ENCODE data around the gene IFNB1. TPM values are rescaled to one million over a fixed set of nuclear protein-coding genes. Genes with fewer than 3 reads are reported as not detected.

Gene IFNB1
- total RNA-seq, 2 experiments from 2014 or later = not detected

- ChIA-PET POLR2A (interaction anchor here (0.8 kb wide), 1 partner anchor 22 kb away, joined by 3 read pairs; no protein-coding TSS in a partner anchor), CTCF (no interaction called here)
- intact Hi-C loops (cut with DNase I, micrococcal nuclease) = no loop called here
These were observed 20.8 kb downstream of the IFNB1 start for GRCh38 chr9:21056931-21057330.

GRCh38 chr9:21053851-21054250, 23.9 kb downstream of the IFNB1 start:
- H3K9me3 ChIP-seq (ENCODE audit: control insufficient read depth in 1 of 2, insufficient read depth in 1 of 2, low read length in 2 of 2) = no peaks in the 10 kb centered on the region
- H3K27me3 ChIP-seq (ENCODE audit: control insufficient read depth in 1 of 2, insufficient read depth in 2 of 2, low read length in 2 of 2) = no peaks in the 10 kb centered on the region
- DNase-seq (no peak), ATAC-seq (ENCODE audit: poor library complexity) (no peak)
- Mint-ChIP-seq H3K27ac (no peak overlapping the region), H3K9me3 (no peaks in the 10 kb centered on the region), H3K36me3 (ENCODE audit: low read depth) (no peaks in the 10 kb centered on the region), H3K27me3 (no peaks in the 10 kb centered on the region), H3K4me3 (no peak overlapping the region), H3K4me1 (ENCODE audit: low read depth) (no peaks in the 10 kb centered on the region)
- TF ChIP-seq CTCF (IDR thresholded peaks at IDR 0.05) = no peak
- CTCF ChIA-PET = no interaction called here
- no peak overlapping the region for H3K27ac ChIP-seq (ENCODE audit: low read depth in 1 of 2, low read length in 2 of 2)
- H3K4me1 ChIP-seq (ENCODE audit: insufficient read depth, low read length) = no peaks in the 10 kb centered on the region
- no peaks in the 10 kb centered on the region for H3K36me3 ChIP-seq (ENCODE audit: insufficient read depth, low read length)
- POLR2A ChIA-PET = no interaction called here
- intact Hi-C loops (cut with DNase I, micrococcal nuclease) = no loop called here
- no peak overlapping the region for H3K4me3 ChIP-seq (ENCODE audit: low read length)

More at GRCh38 chr9:21056931-21057330, 20.8 kb downstream of the IFNB1 start:
- H3K4me1 ChIP-seq (ENCODE audit: insufficient read depth, low read length) = peaks cover 4% of the 10 kb centered on the region
- no peaks in the 10 kb centered on the region for H3K27me3 ChIP-seq (ENCODE audit: control insufficient read depth in 1 of 2, insufficient read depth in 2 of 2, low read length in 2 of 2)
- H3K4me1 Mint-ChIP-seq (ENCODE audit: low read depth) = peaks cover 18% of the 10 kb centered on the region
- no peaks in the 10 kb centered on the region for H3K9me3 Mint-ChIP-seq
- H3K4me3 ChIP-seq (ENCODE audit: low read length) = no peak overlapping the region
- no peak overlapping the region for H3K27ac Mint-ChIP-seq
- DNase-seq = no peak
- no peaks in the 10 kb centered on the region for H3K9me3 ChIP-seq (ENCODE audit: control insufficient read depth in 1 of 2, insufficient read depth in 1 of 2, low read length in 2 of 2)
- no peak for TF ChIP-seq CTCF (IDR thresholded peaks at IDR 0.05)
- H3K27ac ChIP-seq (ENCODE audit: low read depth in 1 of 2, low read length in 2 of 2) = no peak overlapping the region
- no peak for ATAC-seq (ENCODE audit: poor library complexity)
- H3K27me3 Mint-ChIP-seq = no peaks in the 10 kb centered on the region
- H3K36me3 Mint-ChIP-seq (ENCODE audit: low read depth) = no peaks in the 10 kb centered on the region
- H3K4me3 Mint-ChIP-seq = no peak overlapping the region
- H3K36me3 ChIP-seq (ENCODE audit: insufficient read depth, low read length) = no peaks in the 10 kb centered on the region

GRCh38 chr9:21047281-21047691, 30.5 kb downstream of the IFNB1 start:
- Mint-ChIP-seq H3K36me3 (ENCODE audit: low read depth) (no peaks in the 10 kb centered on the region), H3K4me3 (no peak overlapping the region), H3K27me3 (no peaks in the 10 kb centered on the region), H3K4me1 (ENCODE audit: low read depth) (no peaks in the 10 kb centered on the region), H3K9me3 (no peaks in the 10 kb centered on the region), H3K27ac (no peak overlapping the region)
- intact Hi-C loops (cut with DNase I, micrococcal nuclease) = no loop called here
- Histone ChIP-seq H3K36me3 (ENCODE audit: insufficient read depth, low read length) (no peaks in the 10 kb centered on the region), H3K27ac (ENCODE audit: low read depth in 1 of 2, low read length in 2 of 2) (no peak overlapping the region), H3K9me3 (ENCODE audit: control insufficient read depth in 1 of 2, insufficient read depth in 1 of 2, low read length in 2 of 2) (no peaks in the 10 kb centered on the region), H3K4me3 (ENCODE audit: low read length) (no peak overlapping the region), H3K27me3 (ENCODE audit: control insufficient read depth in 1 of 2, insufficient read depth in 2 of 2, low read length in 2 of 2) (no peaks in the 10 kb centered on the region), H3K4me1 (ENCODE audit: insufficient read depth, low read length) (no peaks in the 10 kb centered on the region)
- DNase-seq (no peak), ATAC-seq (ENCODE audit: poor library complexity) (no peak)
- CTCF ChIA-PET = no interaction called here
- TF ChIP-seq CTCF (IDR thresholded peaks at IDR 0.05) = no peak
- POLR2A ChIA-PET = no interaction called here

Measured in CD4-positive, alpha-beta T cell (primary cell).